ENCODE results near the gene FLRT2.

The FLRT2 gene

GRCh38 chr14:85530626-85531025 lies 682 bp downstream of the FLRT2 start:
- in situ Hi-C loops (cut with HindIII; ENCODE audit: low sequenced_read_pairs), result no loop called here

DNA sequence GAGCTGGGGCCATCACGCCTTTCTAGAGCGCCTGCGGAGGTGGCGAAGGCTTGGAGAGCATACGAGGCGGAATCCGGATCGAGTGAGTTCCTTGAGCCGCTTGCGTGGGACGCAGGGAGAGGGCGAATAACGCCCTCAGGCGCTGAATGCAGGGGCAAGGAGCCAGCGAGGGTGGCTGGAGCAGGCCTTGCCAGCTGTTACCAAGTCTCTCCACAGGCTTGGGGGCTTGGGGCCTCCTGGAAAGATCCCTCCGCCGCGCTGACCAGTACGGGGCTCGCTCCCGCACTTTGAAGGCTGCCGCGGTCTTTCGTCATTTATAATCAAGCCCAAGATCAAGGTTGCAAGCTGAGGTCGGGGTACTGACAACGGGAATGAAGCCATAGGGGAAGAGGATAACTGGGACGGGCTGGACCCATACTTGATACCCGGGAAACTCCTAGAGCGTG lies 1.2 kb downstream of the FLRT2 start:
- in situ Hi-C loops (cut with HindIII; ENCODE audit: low sequenced_read_pairs), result no loop called here

DNA sequence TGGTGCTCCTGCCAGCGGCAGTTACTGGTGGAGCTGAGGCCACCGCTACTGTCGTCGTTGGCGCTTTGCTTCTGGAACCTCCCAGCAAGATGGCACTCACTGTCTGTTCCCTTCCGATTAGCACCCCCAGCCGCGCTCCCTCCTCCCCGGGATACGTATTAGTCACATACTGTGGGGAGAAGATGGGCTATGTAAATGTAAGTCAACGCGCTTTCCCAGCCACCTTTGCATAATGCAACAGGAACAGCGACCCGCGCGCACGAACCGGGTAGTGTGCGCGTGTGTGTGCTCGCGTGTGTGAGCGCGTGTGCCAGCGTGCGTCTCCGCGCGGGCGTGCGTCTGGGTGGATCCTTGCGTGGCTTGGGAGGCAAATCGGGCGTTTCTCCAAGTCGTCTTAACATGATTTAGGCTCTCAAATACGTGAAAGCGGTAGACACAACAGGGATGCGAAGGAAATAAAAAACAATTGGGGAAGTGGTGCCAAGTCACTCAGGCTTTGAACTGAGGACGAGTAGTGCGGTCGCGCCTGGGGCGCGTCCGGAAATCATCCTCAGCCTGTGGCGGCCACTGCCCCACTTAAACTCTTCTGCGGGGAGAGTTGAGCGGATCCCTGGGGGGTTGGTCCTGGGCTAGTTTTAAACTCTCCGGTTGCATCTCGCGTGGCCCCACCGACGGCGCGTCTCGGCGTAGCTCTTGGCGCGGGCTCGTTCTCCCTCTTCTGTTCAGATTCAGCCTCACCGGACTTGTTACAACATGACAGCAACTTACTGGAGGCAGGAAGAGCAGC lies 1.8 kb downstream of the FLRT2 start:
- in situ Hi-C loops (cut with HindIII; ENCODE audit: low sequenced_read_pairs), result no loop called here

DNA sequence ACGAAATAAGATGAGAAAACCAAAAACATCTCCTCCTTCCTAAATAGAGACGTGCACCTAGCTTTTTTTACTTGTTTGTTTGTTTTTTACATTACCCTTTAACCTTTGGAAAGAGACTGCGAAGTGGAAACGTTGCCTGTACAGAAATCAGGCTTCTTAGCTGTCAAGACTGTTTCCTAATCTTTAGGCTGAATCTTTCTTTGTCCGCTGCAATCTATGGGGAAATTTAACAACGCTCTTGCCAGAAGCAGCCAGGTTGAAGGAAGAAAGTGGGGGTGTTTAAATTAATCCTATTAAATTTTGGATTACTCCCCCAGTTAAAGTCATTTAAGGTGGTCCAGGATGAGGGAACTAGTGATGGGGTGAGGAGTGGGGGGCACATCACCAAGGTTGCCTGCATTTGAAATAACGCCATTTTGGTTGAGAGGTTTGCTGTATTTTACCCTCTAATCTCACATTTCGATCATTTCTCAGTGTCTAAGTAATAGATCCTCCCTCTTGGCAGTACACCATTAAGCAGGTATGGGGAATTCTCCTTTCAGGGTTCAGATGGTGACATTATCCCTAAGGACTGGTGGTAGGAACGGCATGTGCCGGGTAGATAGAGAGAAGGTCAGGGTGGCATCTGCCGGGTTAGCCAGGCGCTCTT lies 2.6 kb downstream of the FLRT2 start:
- in situ Hi-C loops (cut with HindIII; ENCODE audit: low sequenced_read_pairs), result no loop called here

GRCh38 chr14:85533023-85533860 lies 3.3 kb downstream of the FLRT2 start:
- in situ Hi-C loops (cut with HindIII; ENCODE audit: low sequenced_read_pairs), result no loop called here

DNA sequence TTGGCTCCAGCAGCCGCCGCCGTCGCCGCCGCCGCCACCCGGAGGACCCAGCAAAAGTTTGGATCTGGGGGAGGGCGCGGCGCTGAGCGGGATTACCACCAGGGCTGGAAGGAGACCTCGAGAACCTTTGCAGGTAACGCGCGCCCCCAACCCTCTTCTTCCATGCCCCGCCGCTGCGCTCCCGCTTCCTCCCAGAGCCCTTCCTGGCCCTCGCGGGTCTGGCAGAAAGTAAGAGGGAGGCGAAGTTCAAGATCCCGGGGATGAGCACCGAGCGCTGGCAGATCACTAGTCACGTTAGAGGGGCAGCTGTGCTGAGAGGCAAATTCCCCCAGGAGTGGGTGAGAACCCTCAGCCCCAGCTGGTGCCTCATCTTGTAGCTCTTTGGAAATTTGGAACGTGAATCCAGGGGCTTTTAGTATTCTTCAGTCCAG lies 3.9 kb downstream of the FLRT2 start:
- in situ Hi-C loops (cut with HindIII; ENCODE audit: low sequenced_read_pairs), result no loop called here

GRCh38 chr14:85534458-85535293 lies 4.7 kb downstream of the FLRT2 start:
- in situ Hi-C loops (cut with HindIII; ENCODE audit: low sequenced_read_pairs), result no loop called here

GRCh38 chr14:85535321-85535720 lies 5.4 kb downstream of the FLRT2 start:
- in situ Hi-C loops (cut with HindIII; ENCODE audit: low sequenced_read_pairs), result no loop called here

DNA sequence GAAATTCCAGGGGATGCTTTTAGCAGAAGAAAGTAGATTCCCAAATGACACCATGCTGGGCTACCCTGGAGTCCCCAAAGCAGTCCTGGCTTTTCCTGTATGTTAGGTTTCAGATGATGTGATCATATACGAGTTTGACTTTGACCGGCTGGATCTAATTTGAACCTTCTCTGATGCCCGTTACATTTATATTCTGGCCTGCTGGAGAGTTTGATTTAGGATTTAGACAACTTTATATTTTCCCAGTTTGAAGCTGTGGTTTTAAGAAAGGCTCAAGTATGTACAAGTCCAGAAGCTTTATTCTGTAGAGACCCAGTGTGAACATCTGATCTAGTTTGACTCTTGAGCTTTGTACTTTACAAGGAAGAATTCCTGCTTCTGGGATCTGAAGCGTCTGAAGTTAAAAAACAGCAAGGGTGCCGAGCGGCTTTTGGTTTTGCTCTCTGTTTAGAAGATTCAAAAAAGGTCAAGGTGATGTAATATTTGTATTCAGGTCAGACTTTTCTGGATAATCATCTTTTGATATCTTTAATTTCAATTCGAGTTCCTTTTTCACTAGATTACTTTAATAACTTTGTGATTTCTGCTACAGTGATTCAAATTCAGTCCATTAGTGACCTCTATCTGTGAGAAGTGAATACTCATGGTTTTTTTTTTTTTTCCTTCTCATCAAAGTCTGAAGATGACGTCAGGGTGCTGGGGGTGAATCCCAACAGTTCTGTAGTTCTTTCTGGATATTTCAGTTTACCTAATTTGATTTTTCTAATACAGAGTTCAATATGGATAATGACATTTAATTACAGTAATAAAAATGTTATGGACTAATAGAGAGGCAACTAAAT lies 6.3 kb downstream of the FLRT2 start:
- in situ Hi-C loops (cut with HindIII; ENCODE audit: low sequenced_read_pairs), result no loop called here

DNA sequence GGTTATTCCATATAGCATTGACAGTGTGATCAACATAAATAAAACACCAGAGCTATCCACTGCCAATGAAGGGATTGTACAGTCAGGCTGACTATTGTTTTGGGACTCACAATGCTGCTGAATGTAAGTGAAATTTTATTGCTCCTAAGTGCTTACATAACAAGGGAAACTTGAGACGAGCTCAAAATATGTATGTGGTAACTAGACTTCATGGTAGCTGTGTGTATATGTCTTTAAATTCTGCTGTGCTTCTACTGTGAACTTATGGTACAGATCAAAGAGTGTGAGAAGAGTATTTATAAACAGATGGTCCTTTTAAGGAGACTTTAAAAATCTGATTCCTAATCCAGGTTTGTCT lies 6.9 kb downstream of the FLRT2 start:
- in situ Hi-C loops (cut with HindIII; ENCODE audit: low sequenced_read_pairs), result no loop called here

GRCh38 chr14:85537526-85537925 lies 7.6 kb downstream of the FLRT2 start:
- in situ Hi-C loops (cut with HindIII; ENCODE audit: low sequenced_read_pairs), result no loop called here

DNA sequence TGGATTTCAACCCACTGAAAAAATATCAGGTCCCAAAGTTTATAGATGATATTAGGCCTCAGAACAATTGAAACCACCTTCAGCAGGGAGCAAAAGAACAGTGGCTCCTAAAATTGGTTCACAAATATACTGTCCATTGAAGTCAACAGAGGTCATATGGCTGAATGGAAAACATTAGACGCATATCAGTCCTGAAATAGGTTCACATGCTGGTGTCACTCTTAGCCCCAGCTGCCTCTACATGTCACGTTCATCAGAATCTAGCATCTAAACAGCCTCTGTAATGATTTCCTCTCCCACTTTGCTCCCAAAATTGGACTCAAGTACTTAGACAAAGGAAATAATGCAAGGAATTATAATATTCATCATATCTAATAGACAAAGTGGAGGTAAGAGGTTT lies 8.7 kb downstream of the FLRT2 start:
- in situ Hi-C loops (cut with HindIII; ENCODE audit: low sequenced_read_pairs), result no loop called here

GRCh38 chr14:85539510-85539909 lies 9.6 kb downstream of the FLRT2 start:
- in situ Hi-C loops (cut with HindIII; ENCODE audit: low sequenced_read_pairs), result no loop called here

DNA sequence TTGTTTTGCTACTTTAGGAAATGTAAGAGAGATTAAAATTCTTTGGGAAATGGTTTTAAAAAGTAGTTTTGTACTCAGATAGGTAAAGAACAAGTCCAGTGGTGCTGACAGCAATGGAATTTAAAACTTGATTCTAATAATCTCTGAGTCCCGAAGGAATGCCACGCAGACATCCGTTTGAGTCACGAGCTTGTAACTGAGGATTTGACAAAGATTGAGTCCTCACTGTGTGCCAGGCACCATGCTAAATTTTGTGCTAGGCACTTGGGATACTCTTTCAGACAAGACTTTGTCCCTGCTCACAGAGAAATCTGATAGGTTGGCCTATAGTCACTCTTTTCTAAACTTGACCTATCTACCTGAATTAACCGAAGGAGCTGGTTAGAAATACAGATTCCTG lies 12.7 kb downstream of the FLRT2 start:
- in situ Hi-C loops (cut with HindIII; ENCODE audit: low sequenced_read_pairs), result no loop called here

- in situ Hi-C loops (cut with HindIII; ENCODE audit: low sequenced_read_pairs), result no loop called here
Observed at GRCh38 chr14:85545738-85546137, 15.8 kb downstream of the FLRT2 start.

GRCh38 chr14:85546390-85546789 lies 16.4 kb downstream of the FLRT2 start:
- in situ Hi-C loops (cut with HindIII; ENCODE audit: low sequenced_read_pairs), result no loop called here

DNA sequence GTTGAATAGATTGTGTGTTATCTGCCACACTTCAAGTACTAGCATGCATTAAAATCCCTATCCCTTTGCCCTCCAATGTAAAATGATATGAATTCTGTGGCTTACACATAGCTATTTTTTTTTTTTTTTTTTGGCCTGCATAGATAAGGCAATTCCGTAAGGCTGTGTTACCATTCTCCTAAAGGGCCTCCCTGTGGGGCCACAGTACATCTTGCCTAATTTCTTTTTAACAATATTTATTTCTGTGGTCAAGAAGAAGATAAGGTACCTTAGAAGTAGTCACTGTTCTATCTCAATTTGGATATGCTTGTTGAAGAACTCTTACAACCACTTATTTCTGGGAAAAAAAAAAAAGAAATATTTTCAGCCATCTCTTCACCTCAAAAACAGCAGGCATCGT lies 19.8 kb downstream of the FLRT2 start:
- in situ Hi-C loops (cut with HindIII; ENCODE audit: low sequenced_read_pairs), result no loop called here

DNA sequence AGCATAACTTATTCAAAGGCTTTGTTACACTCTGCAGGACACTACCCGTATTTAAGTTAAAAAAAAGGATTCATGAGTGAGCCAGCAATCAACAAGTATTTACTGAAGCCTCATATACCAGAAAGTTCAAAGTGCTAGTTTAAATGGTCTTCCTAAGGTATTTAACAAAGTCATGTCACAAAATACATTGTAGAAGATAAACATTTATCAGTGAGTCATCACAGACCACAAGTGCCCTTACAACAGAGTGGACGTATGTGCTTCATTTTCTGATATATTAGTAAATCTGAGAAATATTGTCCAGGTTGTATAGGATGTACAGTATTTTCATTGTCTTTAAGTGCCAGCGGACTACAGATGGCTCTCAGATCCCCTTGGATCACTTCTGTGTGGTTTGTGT lies 24.2 kb downstream of the FLRT2 start:
- in situ Hi-C loops (cut with HindIII; ENCODE audit: low sequenced_read_pairs), result no loop called here

DNA sequence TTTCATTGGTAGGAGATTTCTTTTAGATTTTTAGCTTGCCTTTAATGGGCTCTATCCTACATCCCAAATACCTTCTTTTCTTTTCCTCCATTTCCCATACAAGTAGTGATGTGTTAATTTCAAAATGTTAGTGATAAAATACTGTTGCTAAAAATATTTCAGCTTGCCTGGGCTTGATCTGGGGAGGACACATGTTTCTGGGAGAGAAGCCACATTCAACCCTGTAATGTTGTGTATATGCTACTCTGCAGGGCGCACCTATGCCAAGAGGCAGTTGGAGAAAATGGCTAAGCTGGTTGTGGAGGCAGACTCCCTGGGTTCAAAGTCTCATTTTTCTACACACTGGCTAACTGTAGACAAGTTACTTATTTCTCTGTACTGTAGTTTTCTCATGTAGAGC lies 26.3 kb downstream of the FLRT2 start:
- in situ Hi-C loops (cut with HindIII; ENCODE audit: low sequenced_read_pairs), result no loop called here

DNA sequence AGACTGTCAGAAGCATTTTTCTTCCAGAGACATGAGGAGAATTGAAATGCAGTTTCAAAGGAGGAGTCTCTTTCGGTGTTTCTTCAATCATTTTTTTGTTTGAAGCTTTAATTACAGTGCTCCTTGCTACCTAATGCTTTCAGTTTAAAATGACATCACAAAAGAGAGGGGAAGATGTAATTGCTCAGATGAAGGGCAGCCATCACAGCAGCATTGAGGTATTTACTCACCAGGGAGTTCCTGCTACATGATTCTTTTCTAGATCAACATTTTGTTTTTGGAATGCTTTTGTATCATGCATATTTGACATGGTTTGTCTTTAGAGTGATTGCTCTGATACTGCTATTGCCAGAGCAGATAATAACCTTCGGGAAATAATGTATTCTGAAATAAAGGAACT lies 28.6 kb downstream of the FLRT2 start:
- in situ Hi-C loops (cut with HindIII; ENCODE audit: low sequenced_read_pairs), result no loop called here
